Nucleus accumbens (tissue), 56 donors: Measurements from ENCODE around the gene SEPTIN14.
"Not testable (repeated sequence)": the region's sequence is repeated elsewhere in the genome, so short reads cannot be mapped to it uniquely, and the experiment has no call there.

ENCODE experiments used
- DNase-seq, 56 donors: peaks; one replicate each; lab custom pipeline; 2025; lab: John Stamatoyannopoulos, UW

Gene SEPTIN14

DNA sequence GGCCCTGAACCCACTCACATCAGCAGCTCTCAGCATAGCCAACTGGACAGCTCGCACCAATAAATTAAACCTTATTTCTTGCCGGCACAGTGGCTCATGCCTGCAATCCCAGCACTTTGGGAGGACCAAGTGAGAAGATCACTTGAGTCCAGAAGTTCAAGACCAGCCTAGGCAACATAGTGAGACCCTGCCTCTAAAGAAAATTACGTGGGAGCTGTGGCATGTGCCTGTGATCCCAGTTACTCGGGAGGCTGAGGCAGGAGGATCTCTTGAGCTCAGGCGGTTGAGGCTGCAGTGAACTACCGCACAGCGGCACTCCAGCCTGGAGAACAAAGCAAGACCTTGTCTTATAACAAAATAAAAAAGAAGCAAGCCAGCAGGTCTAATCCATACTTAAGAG lies 75.7 kb downstream of the SEPTIN14 start:
- DNase-seq, result no peak

DNA sequence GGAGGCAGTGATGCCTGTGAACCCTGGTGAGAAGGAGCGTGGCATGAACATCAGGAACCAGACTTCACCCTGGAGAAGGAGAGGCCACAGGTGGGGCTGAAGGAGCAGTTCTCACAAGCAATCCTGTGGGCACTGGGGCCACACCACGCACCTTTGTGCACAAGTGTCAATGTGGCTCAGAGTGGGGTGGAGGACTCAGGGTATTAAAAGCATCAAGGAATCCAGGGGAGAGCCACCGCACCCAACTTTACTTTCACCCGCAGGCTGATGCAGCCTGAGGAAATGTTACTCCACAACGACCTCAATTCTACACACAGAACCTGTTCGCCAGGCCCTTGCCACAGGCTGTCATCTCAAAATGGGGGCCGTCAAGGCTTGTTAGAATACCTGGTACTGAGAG lies 77.1 kb downstream of the SEPTIN14 start:
- not testable (repeated sequence) for DNase-seq

DNA sequence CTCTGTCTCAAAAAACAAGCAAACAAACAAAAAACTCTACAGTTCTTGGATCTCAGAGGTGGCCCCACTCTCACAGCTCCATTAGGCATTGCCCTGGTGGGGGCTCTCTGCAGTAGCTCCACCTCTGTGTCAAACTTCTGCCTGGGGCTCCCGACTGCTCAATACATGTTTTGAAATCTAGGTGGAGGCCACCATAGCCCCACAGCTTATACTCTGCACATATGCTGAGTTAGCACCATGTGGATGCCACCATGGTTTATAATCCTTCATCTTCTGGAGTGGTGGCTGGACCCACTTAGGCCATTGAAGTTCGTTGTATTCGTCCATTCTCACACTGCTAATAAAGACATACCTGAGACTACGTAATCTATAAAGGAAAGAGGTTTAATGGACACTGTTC lies 78.4 kb downstream of the SEPTIN14 start:
- DNase-seq, result no peak

DNA sequence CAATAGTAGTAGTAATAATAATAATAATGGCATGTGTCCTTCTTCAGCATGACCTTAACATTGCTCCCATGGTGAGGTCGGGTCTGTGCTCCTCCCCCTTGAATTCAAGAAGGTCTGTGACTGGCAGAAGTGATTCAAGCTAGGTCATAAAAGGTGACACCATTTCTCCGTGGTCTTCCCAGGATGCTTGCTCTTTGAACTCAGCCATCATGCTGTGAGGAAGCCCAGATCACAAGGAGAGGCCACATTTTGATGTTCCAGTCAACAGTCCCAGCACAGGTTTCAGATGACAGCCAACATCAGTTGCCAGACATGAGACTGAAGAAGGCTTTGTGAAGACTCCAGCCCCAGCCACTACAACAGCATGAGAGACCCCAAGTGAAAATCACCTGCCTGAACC lies 83.9 kb downstream of the SEPTIN14 start:
- no peak for DNase-seq

DNA sequence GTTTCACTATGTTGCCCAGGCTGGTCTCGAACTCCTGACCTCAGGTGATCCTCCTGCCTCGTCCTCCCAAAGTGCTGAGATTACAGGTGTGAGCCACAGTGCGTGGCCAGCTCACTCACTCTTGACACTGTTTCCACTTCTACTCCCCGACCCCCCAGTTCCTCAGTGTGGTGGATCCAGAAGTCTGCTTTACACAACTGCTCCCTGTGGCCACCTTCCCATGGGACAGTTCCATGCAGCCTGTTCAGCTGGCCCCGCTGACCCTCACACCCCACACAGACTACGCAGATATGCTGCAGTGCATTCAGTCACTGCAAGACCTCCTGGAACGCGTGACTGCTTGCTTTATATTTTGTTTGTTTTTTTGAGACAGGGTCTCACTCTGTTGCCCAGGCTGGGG lies 86.4 kb downstream of the SEPTIN14 start:
- no peak for DNase-seq

DNA sequence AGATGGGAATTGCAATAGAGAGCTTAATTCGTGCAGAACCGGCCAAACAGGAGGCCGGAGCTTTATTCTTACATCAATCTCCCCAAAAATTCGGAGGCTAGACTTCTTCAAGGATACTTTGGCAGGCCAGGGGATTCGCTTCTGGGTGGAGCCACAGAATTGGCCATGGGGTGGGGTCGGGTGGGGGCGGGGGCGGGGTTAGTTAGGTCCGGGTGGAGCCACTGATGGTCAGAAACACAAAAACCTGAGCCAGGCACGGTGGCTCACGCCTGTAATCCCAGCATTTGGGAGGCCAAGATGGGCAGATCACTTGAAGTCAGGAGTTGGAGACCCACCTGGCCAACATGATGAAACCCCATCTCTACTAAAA lies 87.5 kb downstream of the SEPTIN14 start:
- no peak for DNase-seq

DNA sequence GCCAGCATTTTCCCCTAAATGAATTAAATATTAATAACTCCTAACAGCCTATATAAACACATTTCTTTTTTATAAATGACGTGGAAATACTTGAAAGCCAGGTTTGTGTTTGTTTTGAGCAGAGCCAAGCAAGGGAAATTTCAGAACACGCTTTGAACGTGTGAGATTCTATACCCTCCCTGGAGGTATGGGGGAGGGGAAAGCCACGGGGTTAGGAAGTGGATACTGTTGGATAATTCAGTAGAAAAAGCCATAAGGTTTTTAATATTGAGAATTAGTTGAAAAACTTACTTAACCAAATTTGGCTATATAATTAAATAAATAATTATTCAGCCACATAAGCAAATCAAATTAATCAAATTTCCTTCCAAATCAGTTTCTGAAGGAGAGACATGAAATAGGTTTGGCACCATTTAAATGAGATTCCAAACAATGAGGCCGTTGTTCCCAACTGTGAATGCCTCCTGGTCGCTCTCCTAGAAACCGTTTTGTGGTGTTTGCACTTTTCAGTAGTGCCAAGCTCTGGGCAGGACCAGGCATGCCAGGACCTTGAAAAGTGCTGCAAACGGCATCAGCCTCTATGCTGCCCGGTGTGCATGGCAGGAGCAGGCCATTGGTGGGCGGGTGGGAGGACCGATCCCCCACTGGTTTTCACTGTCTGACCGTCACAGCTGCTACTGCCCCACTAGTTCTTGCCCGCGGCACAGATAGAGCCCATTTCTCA lies 88.1 kb downstream of the SEPTIN14 start:
- DNase-seq, result peak in 47 of 56 donors; percentile 1 to 70 (median 26)

DNA sequence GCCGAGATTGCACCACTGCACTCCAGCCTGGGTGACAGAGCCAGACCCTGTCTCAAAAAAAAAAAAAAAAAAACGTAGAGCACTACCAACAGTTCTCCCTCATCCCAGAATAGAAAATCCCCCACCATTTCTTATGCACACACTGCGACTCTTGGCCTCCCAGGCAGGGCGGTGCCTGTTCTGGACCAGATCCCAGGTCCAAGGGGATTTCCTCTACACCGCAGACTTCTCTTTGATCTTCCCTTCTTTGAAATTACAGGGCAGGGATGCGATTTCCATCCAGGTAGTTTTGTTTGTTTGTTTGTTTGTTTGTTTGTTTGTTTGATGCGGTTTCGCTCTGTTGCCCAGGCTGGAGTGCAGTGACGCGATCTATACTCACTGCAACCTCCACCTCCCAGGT lies 91.8 kb downstream of the SEPTIN14 start:
- DNase-seq, result no peak

DNA sequence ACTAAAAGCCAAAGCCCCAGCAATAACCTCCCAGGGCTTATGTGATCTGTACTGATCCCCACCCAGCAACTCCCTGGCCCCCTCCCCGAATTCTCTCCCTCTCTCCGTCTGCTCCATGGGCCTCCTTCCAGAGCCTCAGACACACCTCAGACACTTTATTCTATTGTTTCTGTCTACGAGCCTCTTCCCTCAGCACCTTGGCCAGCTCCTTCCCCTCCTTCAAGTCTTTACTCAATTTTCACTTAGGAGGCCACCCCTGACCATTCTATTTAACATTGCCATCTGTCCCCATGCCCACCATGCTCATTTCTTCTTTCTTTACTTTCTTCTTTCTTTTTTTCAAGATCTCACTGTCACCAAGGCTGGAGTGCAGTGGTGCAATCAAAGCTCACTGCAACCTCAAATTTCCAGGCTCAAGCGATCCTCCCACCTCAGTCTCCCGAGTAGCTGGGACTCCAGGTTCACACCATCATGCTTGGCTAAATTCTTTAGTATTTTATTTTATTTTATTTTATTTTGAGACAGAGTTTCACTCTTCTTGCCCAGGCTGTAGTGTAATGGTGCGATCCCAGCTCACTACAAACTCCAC lies 109.2 kb downstream of the SEPTIN14 start:
- not testable (repeated sequence) for DNase-seq

DNA sequence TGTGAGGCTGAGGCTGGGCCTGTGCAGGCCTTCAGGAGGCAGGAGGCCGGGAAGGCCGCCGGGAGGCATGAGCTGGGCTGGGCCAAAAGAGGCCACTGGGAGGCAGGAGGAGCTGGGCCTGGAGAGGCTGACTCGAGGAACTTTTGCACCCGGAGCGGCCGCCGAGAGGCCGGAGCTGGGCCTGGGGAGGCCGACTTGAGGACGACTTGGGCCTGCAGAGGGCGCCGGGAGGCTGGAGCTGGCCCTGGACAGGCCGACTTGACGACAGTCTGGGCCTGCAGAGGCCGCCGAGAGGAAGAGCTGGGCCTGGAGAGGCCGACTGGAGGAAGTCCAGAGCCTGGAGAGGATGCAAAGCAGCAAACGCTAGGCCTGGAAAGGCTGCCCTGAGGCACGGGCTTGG lies 117.8 kb downstream of the SEPTIN14 start:
- DNase-seq, result not testable (repeated sequence)
